ENCODE results near the gene FAF1.
"Not testable (repeated sequence)": the region's sequence is repeated elsewhere in the genome, so short reads cannot be mapped to it uniquely, and the experiment has no call there.

FAF1 gene

DNA sequence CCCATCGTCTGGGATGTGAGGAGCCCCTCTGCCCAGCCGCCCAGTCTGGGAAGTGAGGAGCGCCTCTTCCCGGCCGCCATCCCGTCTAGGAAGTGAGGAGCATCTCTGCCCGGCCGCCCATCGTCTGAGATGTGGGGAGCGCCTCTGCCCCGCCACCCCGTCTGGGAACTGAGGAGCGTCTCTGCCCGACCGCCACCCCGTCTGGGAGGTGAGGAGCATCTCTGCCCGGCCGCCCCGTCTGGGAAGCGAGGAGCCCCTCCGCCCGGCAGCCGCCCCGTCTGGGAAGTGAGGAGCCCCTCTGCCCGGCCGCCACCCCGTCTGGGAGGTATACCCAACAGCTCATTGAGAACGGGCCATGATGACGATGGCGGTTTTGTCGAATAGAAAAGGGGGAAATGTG lies 7.5 kb downstream of the FAF1 start:
- not testable (repeated sequence) for DNase-seq

DNA sequence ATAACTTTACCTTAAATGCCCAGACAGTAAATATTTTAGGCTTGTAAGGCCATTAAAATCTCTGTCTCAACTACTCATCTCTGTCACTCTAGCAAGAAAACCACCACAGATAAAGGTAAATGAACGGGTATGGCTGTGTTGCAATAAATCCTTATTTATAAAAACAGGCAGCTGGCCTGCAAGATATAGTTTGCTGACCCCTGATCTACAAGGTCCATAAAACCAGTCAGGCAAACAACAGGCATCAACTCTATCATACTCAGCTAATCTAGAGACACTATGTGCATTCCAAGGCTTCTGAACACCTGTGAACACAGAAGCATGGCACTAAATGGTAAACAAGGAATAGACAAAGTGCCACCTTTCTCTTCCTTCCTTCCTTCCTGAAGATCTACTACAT lies 9.7 kb downstream of the FAF1 start:
- no peak for DNase-seq

DNA sequence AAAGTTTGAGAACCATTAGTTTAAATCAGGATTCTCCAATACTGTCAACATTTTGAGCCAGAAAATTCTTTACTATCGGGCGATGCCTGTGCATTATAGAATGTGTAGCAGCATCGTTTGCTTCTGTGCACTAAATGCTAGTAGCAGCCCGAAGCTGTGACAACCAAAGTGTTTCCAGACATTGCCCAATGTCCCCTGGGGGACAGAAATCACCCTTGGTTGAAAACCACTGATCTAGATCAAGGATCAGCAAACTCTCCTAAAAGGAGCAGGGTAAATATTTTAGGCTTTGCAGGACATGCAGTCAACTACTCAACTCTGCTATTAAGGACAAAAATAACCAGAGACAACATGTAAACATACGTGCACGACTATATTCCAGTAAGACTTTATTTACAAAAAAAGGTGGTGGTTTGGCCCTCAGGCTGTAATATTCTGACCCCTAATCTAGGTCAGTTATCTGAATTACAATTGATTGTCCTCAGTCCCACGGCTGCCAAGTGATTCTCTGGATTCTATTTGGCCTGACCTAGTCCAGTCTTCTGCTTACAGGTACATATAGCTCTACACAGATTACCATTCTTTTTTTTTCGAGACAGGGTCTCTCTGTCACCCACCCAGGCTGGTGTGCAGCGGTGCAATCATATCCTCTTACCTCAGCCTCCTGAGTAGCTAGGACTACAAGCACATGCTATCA lies 10.6 kb downstream of the FAF1 start:
- DNase-seq = no peak

DNA sequence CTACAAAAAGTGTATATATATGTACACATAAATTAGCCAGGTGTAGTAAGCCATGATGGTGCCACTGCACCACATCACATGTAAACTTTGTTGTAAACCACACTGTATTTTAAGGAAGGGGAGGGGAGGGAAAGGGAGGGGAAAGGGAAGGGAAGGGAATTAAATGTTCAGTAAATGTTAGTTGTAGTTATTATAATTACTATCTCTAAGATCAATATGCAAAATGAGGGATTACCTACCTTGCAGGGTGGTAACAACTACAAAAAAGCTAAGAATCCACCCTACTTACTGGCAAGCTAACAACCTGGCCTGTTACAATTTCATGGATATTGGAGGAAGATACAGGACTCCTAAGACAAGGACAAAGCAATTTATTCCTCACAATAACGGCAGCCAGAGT lies 17.7 kb downstream of the FAF1 start:
- DNase-seq = no peak

DNA sequence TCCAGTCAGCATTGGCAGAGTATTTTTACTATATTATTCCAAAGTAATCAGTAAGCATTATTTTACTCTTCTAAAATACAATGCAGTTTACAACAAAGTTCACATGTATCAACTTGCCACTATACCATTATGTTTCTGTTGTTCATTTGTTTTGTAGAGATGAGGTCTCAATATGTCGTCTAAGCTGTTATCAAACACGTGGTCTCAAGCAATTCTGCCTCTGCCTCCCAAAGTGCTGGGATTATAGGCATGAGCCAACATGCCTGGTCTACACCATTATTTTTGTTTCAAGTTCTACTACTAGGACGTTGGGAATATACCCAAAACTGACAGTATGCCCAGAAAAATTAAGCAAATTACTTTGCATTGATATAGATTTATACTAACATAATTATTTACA lies 19.8 kb downstream of the FAF1 start:
- no peak for DNase-seq

DNA sequence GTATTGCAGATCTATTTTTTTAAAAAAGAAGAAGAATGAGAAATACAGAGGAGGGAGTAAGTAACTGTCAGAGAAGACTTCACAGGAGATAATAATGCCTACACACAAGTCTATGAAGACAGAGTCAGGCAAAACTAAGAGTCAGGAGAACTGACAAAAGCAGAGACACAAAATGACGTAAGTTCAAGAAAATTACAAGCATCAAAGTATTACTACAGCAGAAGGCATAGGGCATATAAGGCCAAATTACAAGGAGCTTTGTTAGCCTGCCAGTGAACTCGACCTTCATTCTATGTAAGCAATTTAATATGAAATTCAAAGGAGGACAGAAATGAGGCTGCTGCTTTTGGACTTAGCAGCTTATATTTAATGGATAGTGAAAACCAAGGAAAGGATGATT lies 23.7 kb downstream of the FAF1 start:
- DNase-seq = no peak

DNA sequence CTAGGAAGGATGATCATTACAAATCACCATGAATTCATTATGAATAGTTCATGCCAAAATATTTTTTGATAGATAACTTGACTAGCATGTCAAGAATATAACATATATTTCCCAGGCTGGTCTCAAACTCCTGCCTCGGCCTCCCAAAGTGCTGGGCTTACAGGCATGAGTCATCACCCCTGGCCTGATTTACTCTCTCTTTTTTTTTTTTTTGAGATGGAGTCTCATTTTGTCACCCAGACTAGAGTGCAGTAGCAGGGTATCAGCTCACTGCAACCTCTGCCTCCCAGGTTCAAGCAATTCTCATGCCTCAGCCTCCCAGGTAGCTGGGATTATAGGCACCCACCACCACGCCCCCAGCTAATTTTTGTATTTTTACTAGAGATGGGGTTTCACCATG lies 24.8 kb downstream of the FAF1 start:
- DNase-seq = not testable (repeated sequence)

DNA sequence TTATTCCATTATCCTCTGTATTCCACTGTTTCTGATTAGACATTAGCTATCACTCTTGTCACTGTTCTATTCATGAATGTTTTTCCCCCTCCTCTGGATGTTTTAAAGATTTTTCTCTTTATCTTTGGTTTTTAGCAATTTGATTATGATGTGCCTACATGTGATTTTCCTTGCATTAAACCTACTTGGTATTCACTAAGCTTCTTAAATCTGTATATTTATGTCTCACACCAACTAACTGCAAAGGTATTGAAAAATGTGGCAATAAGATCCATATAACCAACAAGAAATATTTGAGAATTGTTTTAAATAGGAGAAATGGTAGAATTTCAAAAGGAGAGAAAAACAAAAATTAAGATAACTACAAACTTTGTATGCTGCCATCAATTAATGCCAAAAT lies 25.2 kb downstream of the FAF1 start:
- no peak for DNase-seq

DNA sequence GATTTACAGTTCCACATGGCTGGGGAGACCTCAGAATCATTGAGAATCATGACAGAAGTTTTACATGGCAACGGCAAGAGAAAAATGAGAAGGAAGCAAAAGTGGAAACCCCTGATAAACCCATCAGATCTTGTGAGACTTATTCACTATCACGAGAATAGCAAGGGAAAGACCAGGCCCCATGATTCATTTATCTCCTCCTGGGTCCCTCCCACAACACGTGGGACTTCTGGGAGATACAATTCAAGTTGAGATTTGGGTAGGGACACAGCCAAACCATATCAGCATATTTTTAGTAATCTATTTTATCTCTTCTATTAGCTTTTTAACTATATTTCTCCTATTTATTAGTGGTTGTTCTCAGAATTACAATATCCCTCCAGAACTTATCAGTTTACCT lies 26.3 kb downstream of the FAF1 start:
- DNase-seq = not testable (repeated sequence)

DNA sequence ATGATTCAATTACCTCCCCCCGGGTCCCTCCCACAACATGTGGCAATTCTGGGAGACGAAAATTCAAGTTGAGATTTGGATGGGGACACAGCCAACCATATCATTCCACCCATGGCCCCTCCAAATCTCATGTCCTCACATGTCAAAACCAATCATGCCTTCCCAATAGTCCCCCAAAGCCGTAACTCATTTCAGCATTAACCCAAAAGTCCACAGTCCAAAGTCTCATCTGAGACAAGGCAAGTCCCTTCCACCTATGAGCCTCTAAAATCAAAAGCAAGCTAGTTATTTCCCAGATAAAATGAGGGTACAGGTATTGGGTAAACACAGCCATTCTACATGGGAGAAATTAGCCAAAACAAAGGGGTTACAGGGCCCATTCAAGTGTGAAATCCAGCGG lies 28.0 kb downstream of the FAF1 start:
- not testable (repeated sequence) for DNase-seq

DNA sequence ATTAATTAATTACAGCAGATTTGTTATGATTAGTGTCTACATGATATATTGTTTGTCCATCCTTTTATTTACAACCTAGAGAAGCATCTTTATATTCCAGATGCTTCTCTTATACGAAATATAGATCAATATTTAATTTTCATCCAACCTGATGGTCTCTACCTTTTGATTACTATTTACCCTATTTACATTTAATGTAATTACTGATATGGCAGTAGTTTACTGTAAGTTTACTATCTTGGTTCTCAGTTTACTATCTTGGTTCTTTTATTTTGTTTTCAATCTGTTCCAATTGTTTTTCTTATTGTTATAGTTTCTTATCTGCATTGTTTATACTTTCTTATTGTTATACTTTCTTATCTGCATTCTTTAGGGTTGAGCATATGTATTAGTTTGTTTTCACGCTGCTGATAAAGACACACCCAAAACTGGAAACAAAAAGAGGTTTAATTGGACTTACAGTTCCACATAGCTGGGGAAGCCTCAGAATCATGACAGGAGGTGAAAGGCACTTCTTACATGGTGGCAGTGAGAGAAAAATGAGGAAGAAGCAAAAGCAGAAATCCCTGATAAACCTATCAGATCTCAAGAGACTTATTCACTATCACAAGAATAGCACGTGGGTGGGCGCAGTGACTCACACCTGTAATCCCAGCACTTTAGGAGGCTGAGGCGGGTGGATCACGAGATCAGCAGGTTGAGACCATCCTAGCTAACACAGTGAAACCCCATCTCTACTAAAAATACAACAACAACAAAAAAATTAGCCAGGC lies 28.9 kb downstream of the FAF1 start:
- peak; percentile 27 for DNase-seq

DNA sequence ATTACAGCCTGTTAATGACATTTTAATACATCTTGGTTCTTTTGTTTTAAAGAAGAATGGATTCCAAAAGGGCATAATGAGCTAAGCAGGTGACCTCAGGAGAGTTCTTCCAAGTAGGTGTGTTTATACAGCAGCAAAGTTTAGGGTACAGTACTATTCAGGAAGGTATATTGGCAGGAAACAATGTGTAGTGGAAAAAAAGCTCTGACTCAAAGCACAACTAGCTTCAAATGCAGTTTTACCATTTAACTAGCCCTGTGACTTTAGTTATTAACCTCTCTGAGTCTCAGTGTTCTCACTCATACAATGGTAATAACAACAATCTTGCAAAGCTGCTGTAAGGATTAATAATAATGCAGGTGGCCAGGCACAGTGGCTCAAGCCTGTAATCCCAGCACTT lies 29.9 kb downstream of the FAF1 start:
- DNase-seq = no peak

DNA sequence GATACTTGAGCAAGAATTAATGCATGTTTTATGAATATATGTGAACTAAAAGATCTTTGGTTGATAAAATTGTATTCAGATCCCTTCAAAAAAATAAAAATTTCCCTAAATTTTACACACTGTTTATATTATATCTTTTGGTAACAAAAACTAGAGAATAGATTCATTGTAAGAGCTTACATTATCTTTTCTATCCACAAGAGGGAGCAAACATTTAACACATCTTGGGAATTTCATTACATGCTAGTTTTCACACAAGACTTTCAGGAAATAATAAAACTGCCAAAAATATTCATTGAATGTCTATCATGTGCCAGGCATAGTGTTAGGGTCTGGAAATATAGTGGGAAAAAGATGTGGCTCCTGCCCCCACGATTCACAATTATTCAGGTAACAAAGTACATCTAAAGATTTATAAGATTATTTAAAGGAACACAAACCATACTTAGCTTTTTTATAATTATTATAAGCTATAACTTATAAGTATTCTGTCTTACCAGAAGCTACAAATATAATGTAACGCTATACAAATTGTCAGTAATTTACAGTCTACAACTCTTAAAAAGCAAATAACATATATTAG lies 30.6 kb downstream of the FAF1 start:
- DNase-seq = no peak

DNA sequence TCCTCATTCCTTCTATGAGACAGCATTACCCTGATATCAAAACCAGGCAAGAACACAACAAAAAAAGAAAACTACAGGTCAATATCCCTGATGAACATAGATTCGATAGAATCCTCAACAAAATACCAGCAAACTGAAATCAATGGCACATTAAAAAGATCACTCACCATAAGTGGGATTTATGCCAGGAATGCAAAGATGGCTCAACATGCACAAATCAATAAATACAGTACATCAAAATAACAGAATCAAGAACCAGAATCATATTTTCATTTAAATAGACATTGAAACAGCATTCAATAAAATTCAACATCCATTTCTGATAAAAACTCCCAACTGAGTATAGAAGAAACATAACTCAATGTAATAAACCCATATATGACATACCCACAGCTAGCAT lies 36.5 kb downstream of the FAF1 start:
- DNase-seq = no peak

DNA sequence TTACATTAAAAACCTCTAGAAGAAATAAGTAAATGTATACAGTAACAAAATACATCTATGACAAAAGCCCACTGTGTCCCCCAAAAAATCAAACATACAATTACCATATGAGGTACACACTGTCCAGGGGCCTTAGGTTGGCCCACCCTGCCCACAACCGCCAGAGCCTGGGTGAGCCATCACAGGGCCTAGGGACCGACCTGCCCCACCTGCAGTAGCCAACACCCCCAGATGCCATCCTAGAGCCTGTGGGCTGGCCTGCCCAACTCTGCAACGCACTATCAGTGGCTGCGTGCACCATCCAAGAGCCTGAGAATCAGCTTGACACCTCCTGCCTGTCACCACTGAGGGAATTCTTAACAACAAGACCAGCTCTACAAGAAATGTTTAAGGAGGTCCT lies 39.0 kb downstream of the FAF1 start:
- DNase-seq = no peak

DNA sequence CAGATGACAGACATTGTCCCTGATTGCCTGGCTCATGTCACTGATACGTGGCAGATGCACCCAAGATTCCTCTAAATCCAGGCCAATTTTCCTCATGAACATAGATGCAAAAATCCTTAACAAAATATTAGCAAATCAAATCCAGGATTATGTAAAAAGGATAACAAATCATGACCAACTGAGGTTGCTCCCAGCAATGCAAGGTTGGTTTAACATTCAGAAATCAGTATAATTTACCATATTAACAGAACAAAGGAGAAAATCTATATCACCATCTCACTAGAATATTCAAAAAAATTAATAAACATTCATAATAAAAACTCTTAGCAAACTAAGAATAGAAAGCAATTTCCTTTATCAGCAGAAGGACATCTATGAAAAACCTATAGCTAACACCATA lies 39.7 kb downstream of the FAF1 start:
- DNase-seq = no peak

DNA sequence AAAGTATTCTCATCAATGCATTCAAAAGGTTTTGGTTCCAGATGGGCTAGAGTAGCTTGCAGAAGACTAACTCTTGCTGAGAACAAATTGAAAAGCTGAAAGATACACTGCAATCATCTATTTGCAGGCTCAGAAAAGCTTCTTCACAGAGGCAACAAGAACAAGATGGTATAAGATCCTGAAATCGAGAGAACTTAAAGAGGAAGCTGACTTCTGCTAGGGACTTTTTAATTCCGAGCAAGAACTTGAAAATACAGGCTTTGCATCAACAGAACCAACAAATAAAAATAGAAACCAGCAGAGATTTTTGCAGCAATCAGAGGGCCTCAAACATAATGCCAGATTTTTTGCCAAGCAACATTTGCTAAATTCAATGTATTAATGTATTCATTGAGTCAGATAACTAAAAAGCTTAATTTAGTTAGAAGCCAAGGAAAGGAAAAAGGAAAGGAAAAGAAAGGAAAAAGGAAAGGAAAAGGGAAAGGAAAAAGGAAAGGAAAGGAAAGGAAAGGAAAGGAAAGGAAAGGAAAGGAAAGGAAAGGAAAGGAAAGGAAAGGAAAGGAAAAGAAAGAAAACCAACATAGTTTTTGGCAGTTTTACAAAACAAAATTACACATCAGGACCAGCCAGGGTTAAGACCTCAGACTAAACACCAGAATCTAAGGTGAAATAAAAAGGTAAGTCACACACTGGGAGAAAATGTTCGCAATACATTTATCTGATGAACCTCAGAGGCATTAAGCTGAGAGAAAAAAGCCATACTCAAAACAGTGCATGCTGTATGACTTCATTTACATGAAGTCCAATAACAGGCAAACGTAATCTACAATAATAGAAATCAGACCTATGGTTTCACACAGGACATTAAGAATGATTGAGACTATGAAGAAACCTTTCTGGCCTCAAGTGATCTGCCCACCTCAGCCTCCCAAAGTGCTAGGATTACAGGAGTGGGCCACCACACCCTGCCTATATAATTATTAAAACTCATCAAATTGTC lies 42.6 kb downstream of the FAF1 start:
- DNase-seq = no peak

DNA sequence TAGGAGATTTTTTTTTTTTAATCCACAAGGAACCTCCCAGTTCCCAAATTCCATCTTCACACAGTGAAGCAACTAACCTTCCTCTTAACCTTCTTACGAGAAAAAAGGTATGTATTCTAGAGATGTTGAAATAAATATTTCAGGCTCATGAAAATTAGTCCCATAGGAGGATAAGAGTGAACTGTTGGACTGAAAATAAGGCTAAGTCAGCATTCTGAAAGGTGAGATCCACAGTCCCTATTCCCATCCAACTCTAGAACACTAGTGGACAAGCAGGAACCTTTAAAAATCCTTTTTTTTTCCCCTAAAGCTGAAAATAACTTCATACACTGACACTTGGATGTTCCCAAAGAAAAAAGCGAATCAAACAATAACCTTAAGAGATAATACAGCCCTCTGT lies 44.4 kb downstream of the FAF1 start:
- no peak for DNase-seq

DNA sequence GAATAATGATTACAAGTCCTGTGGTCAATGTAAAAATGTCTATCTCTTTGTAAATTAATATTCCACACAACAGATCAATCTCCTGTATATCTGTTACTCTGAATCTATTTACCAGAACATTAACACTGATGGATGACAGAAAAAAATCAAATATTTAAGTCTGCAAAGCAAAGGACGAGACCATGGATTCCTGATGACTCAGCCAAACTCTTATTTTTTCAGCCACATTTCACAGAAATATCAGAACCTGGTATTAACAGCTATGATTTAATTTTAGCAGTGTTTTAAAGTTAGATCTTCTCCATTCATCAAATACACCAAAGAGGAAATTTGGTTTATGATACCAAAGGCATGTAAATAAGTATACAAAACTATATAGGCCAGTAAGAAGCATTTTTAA lies 46.1 kb downstream of the FAF1 start:
- no peak for DNase-seq

DNA sequence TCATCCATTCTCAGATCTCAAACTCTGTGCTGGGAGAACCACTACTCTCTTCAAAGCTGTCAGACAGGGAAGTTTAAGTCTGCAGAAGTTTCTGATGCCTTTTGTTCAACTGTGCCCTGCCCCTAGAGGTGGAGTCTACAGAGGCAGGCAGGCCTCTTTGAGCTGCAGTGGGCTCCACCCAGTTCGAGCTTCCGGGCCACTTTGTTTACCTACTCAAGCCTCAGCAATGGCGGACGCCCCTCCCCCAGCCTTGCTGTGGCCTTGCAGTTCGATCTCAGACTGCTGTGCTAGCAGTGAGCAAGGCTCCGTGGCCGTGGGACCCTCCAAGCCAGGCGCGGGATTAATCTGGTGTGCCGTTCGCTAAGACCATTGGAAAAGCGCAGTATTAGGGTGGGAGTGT lies 49.7 kb downstream of the FAF1 start:
- DNase-seq = not testable (repeated sequence)

DNA sequence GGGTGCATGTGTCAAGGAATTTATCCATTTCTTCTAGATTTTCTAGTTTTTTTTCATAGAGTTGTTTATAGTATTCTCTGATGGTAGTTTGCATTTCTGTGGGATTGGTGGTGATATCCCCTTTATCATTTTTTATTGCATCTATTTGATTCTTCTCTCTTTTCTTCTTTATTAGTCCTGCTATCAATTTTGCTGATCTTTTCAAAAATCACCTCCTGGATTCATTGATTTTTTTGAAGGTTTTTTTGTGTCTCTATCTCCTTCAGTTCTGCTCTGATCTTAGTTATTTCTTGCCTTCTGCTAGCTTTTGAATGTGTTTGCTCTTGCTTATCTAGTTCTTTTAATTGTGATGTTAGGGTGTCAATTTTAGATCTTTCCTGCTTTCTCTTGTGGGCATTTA lies 52.5 kb downstream of the FAF1 start:
- DNase-seq = not testable (repeated sequence)

DNA sequence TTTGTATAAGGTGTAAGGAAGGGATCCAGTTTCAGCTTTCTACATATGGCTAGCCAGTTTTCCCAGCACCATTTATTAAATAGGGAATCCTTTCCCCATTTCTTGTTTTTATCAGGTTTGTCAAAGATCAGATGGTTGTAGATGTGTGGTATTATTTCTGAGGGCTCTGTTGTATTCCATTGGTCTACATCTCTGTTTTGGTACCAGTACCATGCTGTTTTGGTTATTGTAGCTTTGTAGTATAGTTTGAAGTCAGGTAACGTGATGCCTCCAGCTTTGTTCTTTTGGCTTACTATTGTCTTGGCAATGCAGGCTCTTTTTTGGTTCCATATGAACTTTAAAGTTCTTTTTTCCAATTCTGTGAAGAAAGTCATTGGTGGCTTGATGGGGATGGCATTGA lies 54.0 kb downstream of the FAF1 start:
- DNase-seq = not testable (repeated sequence)

DNA sequence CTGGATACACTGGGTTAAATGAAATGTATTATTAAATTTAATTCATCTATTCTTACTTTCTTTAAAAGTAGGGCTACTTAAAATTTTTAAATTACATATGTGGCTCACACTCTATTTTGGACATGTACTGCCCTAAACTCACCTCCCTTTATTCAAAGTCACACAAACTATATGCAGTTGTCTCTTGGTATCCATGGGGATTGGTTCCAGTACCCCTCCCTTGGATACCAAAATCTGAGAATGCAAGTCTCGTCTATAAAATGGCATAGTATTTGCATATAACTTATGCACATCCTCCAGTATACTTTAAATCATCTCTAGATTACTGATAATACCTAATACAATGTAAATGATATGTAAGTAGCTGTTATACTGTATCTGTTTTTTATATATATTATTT lies 57.6 kb downstream of the FAF1 start:
- no peak for DNase-seq

Data from activated CD8-positive, alpha-beta memory T cell treated with anti-CD3 and anti-CD28 coated beads, Interleukin-2, amount 50 U/mL, for 4 hours (primary cell).